Tibial nerve (tissue), 4 donors: ENCODE measurements around the gene CYP11A1. TPM values are rescaled to one million over a fixed set of nuclear protein-coding genes. Genes with fewer than 3 reads are reported as not detected.
A peak's percentile ranks its signal among the peaks of the same experiment; 100 is the strongest.

Source experiments
- DNase-seq, 2 donors: peaks; one replicate each; pipeline ENCODE4 v3.0.0-alpha.2; 2019; ENCODE audit warnings: low spot score in 2 of 2
- H3K27ac ChIP-seq, 4 donors: fragments of 200-600 bp; sonication (generic) in 3 of 4; one replicate each; pipeline ENCODE4 v1.5.1; 2017 to 2019; ENCODE audit warnings: mild to moderate bottlenecking in 1 of 4
- H3K27me3 ChIP-seq, 2 donors: fragments of 200-600 bp; sonication (generic) in 1 of 2; one replicate each; pipeline versions ENCODE4 v1.5.1 to v1.6.0; 2017 to 2019
- H3K36me3 ChIP-seq, 3 donors: fragments of 200-600 bp; sonication (generic); one replicate each; pipeline ENCODE4 v1.5.1; 2018 to 2019
- H3K4me1 ChIP-seq, 4 donors: fragments of 200-600 bp; sonication (generic) in 3 of 4; one replicate each; pipeline ENCODE4 v1.5.1; 2017 to 2019
- H3K4me3 ChIP-seq, 4 donors: fragments of 200-600 bp; sonication (generic) in 3 of 4; one replicate each; pipeline ENCODE4 v1.5.1; 2017 to 2019; ENCODE audit warnings: mild to moderate bottlenecking in 1 of 4, moderate library complexity in 1 of 4
- H3K9me3 ChIP-seq, 4 donors: fragments of 200-600 bp; sonication (generic) in 3 of 4; one replicate each; pipeline ENCODE4 v1.5.1; 2017 to 2019
- CTCF ChIP-seq, 5 experiments: fragments of 200-600 bp in 3 of 5; fragments of 450-650 bp in 2 of 5; sonication (generic) in 3 of 5; IDR thresholded peaks; one replicate each; pipeline ENCODE4 v1.5.1; 2016 to 2019; ENCODE audit warnings: antibody characterized with exemption in 5 of 5, mild to moderate bottlenecking in 3 of 5, moderate library complexity in 2 of 5
- EP300 ChIP-seq, 2 donors: sonication (generic); formaldehyde crosslinking; IDR thresholded peaks; one replicate each; pipeline ENCODE4 v1.6.1; 2017; ENCODE audit warnings: antibody characterized with exemption in 2 of 2, mild to moderate bottlenecking in 1 of 2
- POLR2A ChIP-seq, 2 donors: fragments of 450-650 bp; IDR thresholded peaks; one replicate each; pipeline ENCODE4 v1.6.1; 2017; ENCODE audit warnings: antibody characterized with exemption in 2 of 2, mild to moderate bottlenecking in 2 of 2, moderate library complexity in 2 of 2
- WGBS, 2 donors: methylation state at CpG; one replicate each; pipeline ENCODE4 v1.1.5; 2018; 5-methylcytosine and 5-hydroxymethylcytosine counted together
- small RNA-seq: library from RNA; depleted of rRNA; stranded (forward); fragments of <200 nt; gene quantifications from one replicate; pipeline ENCODE3, GENCODE V24; 2016
- total RNA-seq, 4 donors: library from RNA; depleted of rRNA; stranded (reverse); fragments of >200 nt; gene quantifications; one replicate each; pipeline ENCODE4 v1.1.0, GENCODE V29; 2016

CYP11A1 gene
- total RNA-seq, 4 donors from 2014 or later = 2.4 to 5.7 (median 4.1) TPM

- H3K9me3 ChIP-seq = no peaks in the 10 kb centered on the region
- H3K4me3 ChIP-seq = no peak overlapping the region
- no peak overlapping the region for H3K27ac ChIP-seq
- TF ChIP-seq EP300 (IDR thresholded peaks at IDR 0.05) = no peak
- TF ChIP-seq CTCF (IDR thresholded peaks at IDR 0.05) = no peak
- no peak for TF ChIP-seq POLR2A (IDR thresholded peaks at IDR 0.05)
- H3K4me1 ChIP-seq = peaks cover 0 to 3% (median 0%) of the 10 kb centered on the region in 4 donors
- H3K36me3 ChIP-seq = no peaks in the 10 kb centered on the region
- DNase-seq = no peak
- H3K27me3 ChIP-seq = no peaks in the 10 kb centered on the region
- WGBS, 2 donors = 77 to 80% methylated on average over 3 of the region's 3 CpGs
These were observed 74.2 kb downstream of the CYP11A1 start for GRCh38 chr15:74293021-74293810.

GRCh38 chr15:74291101-74292071, 76.1 kb downstream of the CYP11A1 start:
- TF ChIP-seq POLR2A (IDR thresholded peaks at IDR 0.05) = no peak
- TF ChIP-seq EP300 (IDR thresholded peaks at IDR 0.05) = no peak
- TF ChIP-seq CTCF (IDR thresholded peaks at IDR 0.05) = no peak
- 9 to 12% methylated on average over 20 of the region's 20 CpGs for WGBS, 2 donors
- Histone ChIP-seq H3K4me1 (peaks cover 0 to 3% (median 0%) of the 10 kb centered on the region in 4 donors), H3K27ac (no peak overlapping the region), H3K4me3 (no peak overlapping the region), H3K36me3 (no peaks in the 10 kb centered on the region), H3K9me3 (no peaks in the 10 kb centered on the region), H3K27me3 (no peaks in the 10 kb centered on the region)
- DNase-seq = peak; percentile 58 to 73

- H3K36me3 ChIP-seq = no peaks in the 10 kb centered on the region
- no peak for TF ChIP-seq CTCF (IDR thresholded peaks at IDR 0.05)
- no peak for TF ChIP-seq POLR2A (IDR thresholded peaks at IDR 0.05)
- no peak for TF ChIP-seq EP300 (IDR thresholded peaks at IDR 0.05)
- no peak for DNase-seq
- no peak overlapping the region for H3K27ac ChIP-seq
- peaks cover 0 to 3% (median 0%) of the 10 kb centered on the region in 4 donors for H3K4me1 ChIP-seq
- no peaks in the 10 kb centered on the region for H3K9me3 ChIP-seq
- H3K27me3 ChIP-seq = no peaks in the 10 kb centered on the region
- H3K4me3 ChIP-seq = no peak overlapping the region
These were observed 76.8 kb downstream of the CYP11A1 start for GRCh38 chr15:74290645-74291044.

- no peak for DNase-seq
- Histone ChIP-seq H3K4me1 (peaks cover 0 to 3% (median 0%) of the 10 kb centered on the region in 4 donors), H3K36me3 (no peaks in the 10 kb centered on the region), H3K27ac (no peak overlapping the region), H3K9me3 (no peaks in the 10 kb centered on the region), H3K27me3 (no peaks in the 10 kb centered on the region), H3K4me3 (no peak overlapping the region)
- no peak for TF ChIP-seq CTCF (IDR thresholded peaks at IDR 0.05)
These were observed 77.8 kb downstream of the CYP11A1 start for GRCh38 chr15:74289671-74290070.

Small RNAs within 50 kb of the gene (small RNA-seq; reads per million reads assigned to genes)
- gene MIR6881 = not detected

Other genes starting within 250 kb of the CYP11A1 start
- 1 to 10 TPM in 1 of 4 donors, under 1 TPM in 2, not detected in 1; 0.66 to 1.5 (median 0.98) TPM for gene ISLR2, start 237.1 kb downstream of the CYP11A1 start, total RNA-seq
- gene ISLR, start 193.9 kb downstream of the CYP11A1 start, total RNA-seq = 100 to 1,000 TPM in 3 of 4 donors, 10 to 100 TPM in 1; 41.7 to 250 (median 164) TPM
- 1 to 10 TPM in 1 of 4 donors, under 1 TPM in 1, not detected in 2; 0.39 to 1.9 TPM for gene STRA6, start 164.9 kb downstream of the CYP11A1 start, total RNA-seq
- gene CCDC33, start 131.3 kb downstream of the CYP11A1 start, total RNA-seq = not detected
- 10 to 100 TPM; 31.8 to 35.6 (median 33.8) TPM for gene SEMA7A, start 66.3 kb upstream of the CYP11A1 start, total RNA-seq
- 10 to 100 TPM; 27.3 to 66.0 (median 40.4) TPM for gene UBL7, start 93.5 kb upstream of the CYP11A1 start, total RNA-seq
- gene ARID3B, start 173.6 kb upstream of the CYP11A1 start, total RNA-seq = 1 to 10 TPM; 2.0 to 8.4 (median 5.3) TPM
- 100 to 1,000 TPM; 130 to 181 (median 138) TPM for gene CLK3, start 248.2 kb upstream of the CYP11A1 start, total RNA-seq